Ectodermal cell (in vitro differentiated cells): ENCODE results near the gene TBX4.
"Not testable (repeated sequence)": the region's sequence is repeated elsewhere in the genome, so short reads cannot be mapped to it uniquely, and the experiment has no call there.

Experiments used
- H3K27ac ChIP-seq: 2 replicates; pipeline ENCODE4 v1.7.0; 2013; ENCODE audit warnings: mild to moderate bottlenecking, low read depth, low read length; ENCODE audit not compliant: insufficient read depth, poor library complexity, severe bottlenecking
- H3K27me3 ChIP-seq: 2 replicates; pipeline ENCODE4 v1.7.0; 2013; ENCODE audit warnings: mild to moderate bottlenecking, low read length; ENCODE audit not compliant: insufficient read depth, control insufficient read depth, poor library complexity, severe bottlenecking
- H3K36me3 ChIP-seq: one replicate; pipeline ENCODE4 v1.7.0; 2013; ENCODE audit warnings: low read length; ENCODE audit not compliant: control insufficient read depth, insufficient read depth
- H3K4me1 ChIP-seq: one replicate; pipeline ENCODE4 v1.7.0; 2013; ENCODE audit warnings: low read length; ENCODE audit not compliant: control insufficient read depth, insufficient read depth
- H3K4me3 ChIP-seq: 2 replicates; pipeline ENCODE4 v1.7.0; 2013; ENCODE audit warnings: low read depth, low read length, control low read depth; ENCODE audit not compliant: insufficient read depth
- H3K9me3 ChIP-seq: 2 replicates; pipeline ENCODE4 v1.7.0; 2013; ENCODE audit warnings: mild to moderate bottlenecking, low read length, moderate library complexity; ENCODE audit not compliant: control insufficient read depth
- WGBS, 2 experiments: methylation state at CpG; one replicate each; pipeline ENCODE4 v1.1.7; 2013; ENCODE audit warnings: missing lambda C conversion rate in 2 of 2; 5-methylcytosine and 5-hydroxymethylcytosine counted together

The TBX4 gene

DNA sequence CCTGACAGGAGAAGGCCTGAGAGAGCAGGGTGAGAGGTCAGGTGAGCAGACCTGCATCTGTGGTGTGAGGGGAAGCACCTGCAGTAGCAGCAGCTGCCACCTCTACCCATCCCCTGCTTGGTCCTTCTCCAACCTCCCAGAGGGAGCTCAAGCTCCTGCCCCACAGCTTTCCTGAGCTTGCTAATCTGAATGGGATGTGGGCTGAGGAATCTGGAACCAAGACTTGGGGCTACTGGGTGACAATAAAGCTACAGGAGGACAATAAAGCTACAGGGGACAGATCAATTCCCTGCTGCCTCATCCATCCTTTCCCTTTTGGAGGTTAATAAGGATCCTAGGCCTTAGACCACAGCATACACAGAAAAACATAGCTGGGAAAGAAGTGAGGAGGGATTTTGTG, 4.9 kb upstream of the TBX4 start:
- no peak overlapping the region for H3K27ac ChIP-seq
- H3K36me3 ChIP-seq = no peaks in the 10 kb centered on the region
- no peaks in the 10 kb centered on the region for H3K9me3 ChIP-seq
- peaks cover 54% of the 10 kb centered on the region for H3K27me3 ChIP-seq
- peaks cover 8% of the 10 kb centered on the region for H3K4me1 ChIP-seq
- no peak overlapping the region for H3K4me3 ChIP-seq

DNA sequence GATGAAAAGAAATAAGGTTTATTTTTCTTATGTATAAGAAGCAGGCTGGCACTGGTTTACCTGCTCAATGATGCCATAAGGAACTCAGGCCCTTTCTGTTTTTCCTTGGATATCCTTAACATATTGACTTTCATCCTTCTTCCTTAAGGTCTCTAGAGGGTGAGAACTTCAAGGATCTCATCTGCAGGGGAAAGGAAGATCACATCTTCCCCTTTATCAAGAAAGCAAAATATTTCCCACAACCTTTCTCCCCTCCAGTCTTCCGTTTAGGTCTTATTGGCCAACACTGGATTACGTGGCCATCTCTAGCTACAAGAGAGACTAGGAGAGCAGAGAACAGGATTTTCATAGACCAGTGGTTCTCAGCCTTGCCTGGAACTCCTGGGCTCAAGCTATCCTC, 4.2 kb upstream of the TBX4 start:
- Histone ChIP-seq H3K27ac (no peak overlapping the region), H3K4me3 (no peak overlapping the region), H3K4me1 (peaks cover 13% of the 10 kb centered on the region), H3K27me3 (peaks cover 61% of the 10 kb centered on the region), H3K36me3 (no peaks in the 10 kb centered on the region), H3K9me3 (no peaks in the 10 kb centered on the region)
- WGBS, 2 experiments = 88 to 98% methylated on average over 2 of the region's 2 CpGs

DNA sequence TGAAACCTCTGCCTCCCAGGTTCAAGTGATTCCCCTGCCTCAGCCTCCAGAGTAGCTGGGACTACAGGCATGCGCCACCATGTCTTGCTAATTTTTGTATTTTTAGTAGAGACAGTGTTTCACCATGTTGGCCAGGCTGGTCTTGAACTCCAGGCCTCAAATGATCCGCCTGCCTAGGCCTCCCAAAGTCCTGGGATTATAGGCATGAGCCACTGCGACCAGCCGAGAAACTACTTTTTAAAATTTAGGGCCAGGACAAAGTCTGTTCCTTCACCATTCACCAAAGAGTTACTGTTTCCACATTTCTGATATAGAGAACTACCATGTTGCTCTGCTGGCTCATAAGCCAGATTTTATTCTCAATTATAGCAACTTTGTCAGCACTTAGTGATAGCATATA, 3.1 kb upstream of the TBX4 start:
- H3K9me3 ChIP-seq, H3K27ac ChIP-seq, H3K36me3 ChIP-seq, H3K4me3 ChIP-seq: not testable (repeated sequence)
- WGBS, 2 experiments = 79 to 84% methylated on average over 4 of the region's 4 CpGs
- H3K27me3 ChIP-seq = peaks cover 72% of the 10 kb centered on the region
- peaks cover 13% of the 10 kb centered on the region for H3K4me1 ChIP-seq

DNA sequence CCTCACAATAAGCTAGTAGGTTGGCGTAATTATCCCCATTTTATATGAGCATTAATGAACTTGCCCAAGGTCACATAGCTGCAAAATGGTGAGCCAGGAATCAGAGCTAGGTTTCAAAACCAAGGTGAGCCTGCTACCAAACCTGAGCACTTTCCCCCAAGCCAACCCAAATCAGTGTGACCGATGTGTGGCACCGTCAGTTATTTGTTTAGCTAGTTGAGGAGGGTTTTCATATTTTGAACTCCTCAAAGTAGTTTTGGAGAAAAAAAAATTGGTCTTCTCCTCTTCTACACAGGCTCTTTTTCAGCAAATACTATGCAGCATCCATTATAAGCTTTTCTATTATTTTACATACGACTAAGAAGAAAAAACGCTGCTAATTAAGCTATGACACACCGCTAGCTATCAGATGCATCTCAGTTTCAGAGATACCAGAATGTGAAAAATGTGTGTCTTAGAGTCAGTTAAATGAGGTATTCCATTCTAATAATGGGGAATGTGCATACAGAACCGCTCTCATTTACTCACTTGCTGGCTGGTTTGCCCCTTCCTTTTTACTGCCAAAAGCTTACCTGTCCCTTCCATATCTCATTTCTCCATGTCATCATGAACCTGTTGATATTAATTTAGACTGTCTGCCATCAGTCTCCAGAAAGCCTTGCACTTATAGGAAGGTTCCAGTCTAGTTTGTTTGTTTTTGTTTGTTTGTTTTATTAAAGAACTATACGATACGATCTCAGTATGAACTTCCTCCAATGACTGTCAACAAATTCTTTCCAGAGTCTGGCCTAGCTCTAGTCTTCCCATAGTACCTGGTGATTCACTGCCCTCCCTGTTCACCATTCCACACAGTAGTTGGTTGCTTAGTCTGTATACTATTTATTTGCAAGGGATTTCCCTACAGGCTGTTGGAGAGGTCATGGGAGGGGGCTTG, 2.2 kb upstream of the TBX4 start:
- Histone ChIP-seq H3K9me3 (no peaks in the 10 kb centered on the region), H3K27ac (no peak overlapping the region), H3K36me3 (no peaks in the 10 kb centered on the region), H3K27me3 (peaks cover 80% of the 10 kb centered on the region), H3K4me3 (no peak overlapping the region), H3K4me1 (peaks cover 13% of the 10 kb centered on the region)
- WGBS, 2 experiments = 92 to 93% methylated on average over 9 of the region's 9 CpGs

DNA sequence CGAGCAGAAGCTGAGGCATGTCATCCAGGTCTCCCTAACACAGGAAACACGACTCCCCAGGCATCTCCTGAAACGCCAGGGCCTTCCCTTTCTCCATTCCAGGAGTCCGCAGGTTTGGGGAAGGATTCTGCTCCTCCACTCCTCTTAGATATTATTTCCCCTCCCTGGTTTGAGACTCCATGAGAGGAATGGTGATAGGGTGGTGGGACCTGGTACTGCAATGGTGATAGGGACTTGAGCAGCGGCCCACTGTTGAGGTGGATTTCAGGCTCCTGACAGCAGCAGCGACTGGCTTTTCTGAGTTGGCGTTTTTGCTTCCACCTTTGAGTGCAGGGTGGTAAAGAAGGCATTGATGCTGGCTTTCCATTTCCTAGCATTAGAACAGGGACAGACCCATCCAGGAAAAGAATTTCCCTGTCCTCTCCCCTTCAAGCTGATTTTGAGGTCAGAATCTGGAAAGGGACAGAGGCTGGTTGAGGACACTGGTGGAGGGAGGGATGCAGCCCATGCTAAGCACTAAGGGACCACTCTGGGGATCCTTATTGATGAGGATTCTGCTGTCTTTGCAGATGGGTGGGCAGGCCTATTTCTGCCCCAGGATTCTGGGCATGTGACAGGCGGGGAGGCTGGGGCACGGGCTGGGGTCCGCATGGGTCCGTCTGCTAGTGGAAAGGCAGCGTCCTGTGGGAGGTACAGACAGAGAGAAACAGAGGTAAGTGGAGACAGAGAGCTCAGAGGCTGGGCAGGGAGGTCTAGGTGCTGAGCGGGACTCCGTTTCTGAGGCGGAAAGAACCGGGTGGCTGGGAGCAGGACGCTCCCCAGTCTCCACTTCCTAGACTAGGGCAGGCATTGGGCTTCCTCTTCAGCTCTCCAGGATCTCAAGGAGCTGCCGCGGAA, 1.3 kb upstream of the TBX4 start:
- H3K9me3 ChIP-seq = no peaks in the 10 kb centered on the region
- peaks cover 89% of the 10 kb centered on the region for H3K27me3 ChIP-seq
- no peaks in the 10 kb centered on the region for H3K36me3 ChIP-seq
- H3K4me3 ChIP-seq = no peak overlapping the region
- WGBS, 2 experiments = 19 to 22% methylated on average over 19 of the region's 19 CpGs
- peaks cover 13% of the 10 kb centered on the region for H3K4me1 ChIP-seq
- no peak overlapping the region for H3K27ac ChIP-seq

DNA sequence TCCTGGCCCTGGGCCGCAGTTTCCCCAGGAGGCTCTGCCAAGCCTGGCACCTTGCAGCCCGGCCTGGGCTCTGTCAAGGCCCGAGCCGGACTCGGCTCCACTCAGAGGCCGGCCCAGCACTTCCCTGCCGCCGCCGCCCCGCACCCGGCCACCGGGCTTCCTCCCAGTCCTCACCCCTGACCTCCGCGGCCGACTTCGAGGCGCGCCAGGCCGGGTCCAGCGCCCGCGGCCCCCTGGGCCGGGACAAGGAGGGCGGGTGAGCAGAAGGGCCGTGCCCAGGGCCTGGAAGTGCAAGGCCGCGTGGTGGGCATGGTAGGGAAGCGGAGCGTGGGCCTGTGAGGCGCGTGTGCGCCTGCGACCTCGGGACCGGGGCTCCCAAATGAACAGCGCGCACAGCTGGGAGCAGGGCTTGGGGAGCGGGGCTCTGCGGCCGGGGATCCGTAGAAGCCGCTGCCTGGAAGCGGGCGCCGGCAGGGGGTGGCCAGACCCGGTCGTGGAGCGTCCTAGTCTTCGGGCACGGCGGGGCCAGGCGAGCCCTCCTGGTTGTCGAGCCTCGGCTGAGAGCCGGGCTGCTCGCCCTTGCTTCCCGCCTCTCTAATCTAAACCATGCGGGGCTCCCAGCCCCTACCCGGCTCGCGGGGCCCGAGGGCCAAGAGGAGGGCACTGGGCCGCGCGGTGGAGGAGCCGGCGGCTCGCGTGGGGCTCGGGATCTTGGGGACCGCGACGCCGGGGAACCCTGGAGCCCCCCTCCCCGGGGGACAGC, 503 bp upstream of the TBX4 start:
- H3K4me3 ChIP-seq = peak overlapping the region; percentile 23
- H3K27ac ChIP-seq = no peak overlapping the region
- peaks cover 95% of the 10 kb centered on the region for H3K27me3 ChIP-seq
- WGBS, 2 experiments = 1% methylated on average over 75 of the region's 75 CpGs
- peaks cover 13% of the 10 kb centered on the region for H3K4me1 ChIP-seq
- no peaks in the 10 kb centered on the region for H3K9me3 ChIP-seq
- no peaks in the 10 kb centered on the region for H3K36me3 ChIP-seq

DNA sequence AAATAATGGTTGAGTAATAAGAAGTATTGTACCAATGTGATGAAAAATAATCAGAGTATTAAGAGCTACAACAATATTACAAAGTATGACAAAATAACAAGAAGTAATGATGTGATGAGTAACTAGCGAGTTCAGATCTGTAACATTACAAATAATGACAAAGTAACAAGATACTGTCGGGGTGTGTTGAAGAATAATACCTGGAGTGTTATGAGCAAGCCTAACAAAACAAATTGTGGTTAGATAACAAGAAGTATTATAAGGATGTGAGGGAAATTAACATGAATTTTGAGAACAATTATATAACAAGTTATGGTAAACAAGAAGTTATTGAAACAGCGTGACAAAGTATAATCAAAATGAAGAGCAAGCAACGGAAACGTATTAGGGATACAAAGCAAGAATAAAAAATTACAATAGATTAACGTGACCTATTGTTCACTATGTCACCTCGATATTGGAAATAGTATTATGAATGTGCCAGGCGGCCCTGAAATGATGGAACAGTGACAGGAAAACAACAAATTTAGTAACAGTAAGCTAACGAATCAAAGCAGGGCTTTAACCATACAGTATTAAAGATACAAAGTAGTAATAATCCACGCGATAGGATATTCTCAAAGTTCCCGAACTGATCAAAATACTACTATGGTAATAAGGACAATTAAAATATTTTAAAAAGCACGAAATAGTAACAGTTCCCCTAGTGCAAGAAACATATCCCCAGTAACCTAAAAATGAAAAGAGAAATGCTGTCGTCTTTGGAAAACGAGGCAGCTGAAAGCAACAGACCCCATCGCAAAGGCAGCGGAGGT, 1.6 kb downstream of the TBX4 start:
- 13 to 15% methylated on average over 13 to 17 of the region's 17 CpGs for WGBS, 2 experiments
- peaks cover 21% of the 10 kb centered on the region for H3K4me1 ChIP-seq
- no peak overlapping the region for H3K4me3 ChIP-seq
- H3K36me3 ChIP-seq = no peaks in the 10 kb centered on the region
- no peaks in the 10 kb centered on the region for H3K9me3 ChIP-seq
- H3K27ac ChIP-seq = no peak overlapping the region
- H3K27me3 ChIP-seq = peaks cover 99% of the 10 kb centered on the region

DNA sequence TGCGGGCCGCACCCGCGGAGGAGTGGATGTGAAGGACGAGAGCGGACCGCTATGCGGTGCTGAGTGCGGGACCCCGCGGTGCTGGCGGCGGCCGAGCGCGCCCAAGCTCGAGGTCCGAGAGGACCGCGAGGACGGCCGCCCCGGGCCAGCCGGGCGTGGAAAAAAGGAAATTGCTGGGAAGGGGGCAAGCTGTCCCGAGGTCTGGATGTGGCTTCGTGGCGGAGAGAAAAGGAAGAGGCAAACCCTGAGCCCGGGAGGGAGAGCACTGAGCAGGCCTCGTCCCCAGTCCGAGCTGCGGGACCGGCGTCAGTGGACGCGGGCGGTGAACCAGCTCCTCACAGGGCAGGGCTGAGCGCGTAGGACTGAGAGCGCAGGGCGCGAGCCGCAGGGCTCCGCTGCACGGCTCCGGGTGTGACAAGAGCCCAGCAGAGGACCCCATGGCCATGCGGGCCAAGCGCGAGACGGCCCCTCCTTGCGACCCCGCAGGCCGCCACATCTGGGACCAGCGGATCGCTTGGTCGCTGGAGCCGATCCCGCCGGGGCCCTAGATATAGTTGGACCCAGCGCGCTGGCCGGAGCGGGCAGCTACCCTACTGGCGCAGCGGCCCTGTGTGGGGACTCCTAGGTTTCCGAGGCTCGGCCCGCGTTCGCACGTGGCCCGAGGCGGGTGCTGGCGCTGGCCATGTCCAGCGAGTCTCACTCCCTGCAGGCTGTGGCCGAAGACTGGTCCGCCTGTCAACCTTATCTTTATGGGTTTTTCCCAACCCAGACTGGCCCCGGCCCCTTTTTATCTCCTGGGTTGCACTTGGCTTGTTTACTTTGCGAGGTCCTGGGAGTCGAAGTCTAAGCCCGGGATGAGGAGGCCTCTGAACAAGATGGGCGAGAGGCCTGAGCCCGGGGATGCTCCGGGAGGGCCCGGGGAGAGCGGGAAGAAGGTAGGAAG, 2.4 kb downstream of the TBX4 start:
- H3K4me3 ChIP-seq = no peak overlapping the region
- H3K27me3 ChIP-seq = peaks cover 100% of the 10 kb centered on the region
- H3K36me3 ChIP-seq = no peaks in the 10 kb centered on the region
- peaks cover 21% of the 10 kb centered on the region for H3K4me1 ChIP-seq
- no peaks in the 10 kb centered on the region for H3K9me3 ChIP-seq
- no peak overlapping the region for H3K27ac ChIP-seq
- WGBS, 2 experiments = 3% methylated on average over 86 of the region's 86 CpGs
